Measurements from ENCODE around the gene CFAP97D1.

- TF ChIP-seq CTCF (IDR thresholded peaks at IDR 0.05) (no peak), POLR2A (IDR thresholded peaks at IDR 0.05) (no peak), EP300 (IDR thresholded peaks at IDR 0.05) (no peak)
Observed at GRCh38 chr17:43753493-43754129, 26.6 kb upstream of the CFAP97D1 start.
